GM08714 (cell line): ENCODE results near the gene TSPAN15.
"Not testable (repeated sequence)": the region's sequence is repeated elsewhere in the genome, so short reads cannot be mapped to it uniquely, and the experiment has no call there.

ENCODE experiments used
- H3K4me3 ChIP-seq: fragments of 200-500 bp; sonication (Bioruptor generic); 2 replicates; pipeline ENCODE4 v1.5.1; 2014; ENCODE audit warnings: mild to moderate bottlenecking, low read length, inconsistent platforms
- ZNF274 ChIP-seq: IDR thresholded peaks from 2 replicates; pipeline ENCODE4 v1.6.1; 2012; ENCODE audit warnings: mild to moderate bottlenecking, low read depth, low read length

TSPAN15 gene

GRCh38 chr10:69516316-69516715, 65.1 kb downstream of the TSPAN15 start:
- TF ChIP-seq ZNF274 = no peak
- no peak overlapping the region for H3K4me3 ChIP-seq

- TF ChIP-seq ZNF274 = no peak
Measured at GRCh38 chr10:69516796-69517195, 65.5 kb downstream of the TSPAN15 start.

GRCh38 chr10:69517271-69517848, 66.1 kb downstream of the TSPAN15 start:
- H3K4me3 ChIP-seq = no peak overlapping the region
- no peak for TF ChIP-seq ZNF274

More at GRCh38 chr10:69516796-69517195, 65.5 kb downstream of the TSPAN15 start:
- H3K4me3 ChIP-seq = no peak overlapping the region

- no peak for TF ChIP-seq ZNF274
- H3K4me3 ChIP-seq = no peak overlapping the region
Measured at GRCh38 chr10:69527961-69528360, 76.7 kb downstream of the TSPAN15 start.

- TF ChIP-seq ZNF274 = no peak
Measured at GRCh38 chr10:69533658-69534057, 82.4 kb downstream of the TSPAN15 start.

GRCh38 chr10:69536521-69536920, 85.3 kb downstream of the TSPAN15 start:
- H3K4me3 ChIP-seq = not testable (repeated sequence)

More at GRCh38 chr10:69533658-69534057, 82.4 kb downstream of the TSPAN15 start:
- no peak overlapping the region for H3K4me3 ChIP-seq

- TF ChIP-seq ZNF274 = no peak
- no peak overlapping the region for H3K4me3 ChIP-seq
Measured at GRCh38 chr10:69537449-69537848, 86.2 kb downstream of the TSPAN15 start.

- TF ChIP-seq ZNF274 = no peak
- H3K4me3 ChIP-seq = no peak overlapping the region
Measured at GRCh38 chr10:69538461-69538860, 87.2 kb downstream of the TSPAN15 start.

GRCh38 chr10:69541463-69541862, 90.2 kb downstream of the TSPAN15 start:
- no peak for TF ChIP-seq ZNF274
- H3K4me3 ChIP-seq = no peak overlapping the region

GRCh38 chr10:69549959-69550358, 98.7 kb downstream of the TSPAN15 start:
- no peak for TF ChIP-seq ZNF274
- no peak overlapping the region for H3K4me3 ChIP-seq

- TF ChIP-seq ZNF274 = no peak
- no peak overlapping the region for H3K4me3 ChIP-seq
Measured at GRCh38 chr10:69552268-69552667, 101.0 kb downstream of the TSPAN15 start.

- no peak overlapping the region for H3K4me3 ChIP-seq
- no peak for TF ChIP-seq ZNF274
Measured at GRCh38 chr10:69553328-69553727, 102.1 kb downstream of the TSPAN15 start.

GRCh38 chr10:69554611-69555010, 103.3 kb downstream of the TSPAN15 start:
- H3K4me3 ChIP-seq = no peak overlapping the region
- no peak for TF ChIP-seq ZNF274
